GM12878 (cell line): Measurements from ENCODE around the gene CDC27. TPM values are rescaled to one million over a fixed set of nuclear protein-coding genes. Genes with fewer than 3 reads are reported as not detected.

ENCODE experiments used
- E2F8 ChIP-seq: fragments of 450-650 bp; IDR thresholded peaks from 2 replicates; pipeline ENCODE4 v1.6.1; 2018; ENCODE audit warnings: mild to moderate bottlenecking, low read depth, moderate library complexity; ENCODE audit not compliant: partially characterized antibody
- FOXK2 ChIP-seq: fragments of 450-650 bp; IDR thresholded peaks from 2 replicates; pipeline ENCODE4 v1.6.1; 2017; ENCODE audit warnings: mild to moderate bottlenecking, moderate library complexity
- SIN3A ChIP-seq: IDR thresholded peaks from 2 replicates; pipeline ENCODE4 v1.6.1; 2012; ENCODE audit warnings: low read depth, low read length, improper control_type of control experiment
- SREBF1 ChIP-seq: IDR thresholded peaks from 2 replicates; pipeline ENCODE4 v1.6.1; 2012; ENCODE audit warnings: mild to moderate bottlenecking, low read length
- STAT3 ChIP-seq: IDR thresholded peaks from 2 replicates; pipeline ENCODE4 v1.6.1; 2011; ENCODE audit warnings: low read depth, low read length, improper control_type of control experiment
- TAF1 ChIP-seq: IDR thresholded peaks from 2 replicates; pipeline ENCODE4 v1.6.1; 2011; ENCODE audit warnings: mild to moderate bottlenecking, low read depth, low read length, borderline replicate concordance
- WRNIP1 ChIP-seq: IDR thresholded peaks from 2 replicates; pipeline ENCODE4 v1.6.1; 2011; ENCODE audit warnings: low read depth, low read length, improper control_type of control experiment, borderline replicate concordance
- ZBTB4 ChIP-seq: fragments of 450-650 bp; formaldehyde crosslinking; IDR thresholded peaks from 2 replicates; pipeline ENCODE4 v1.4.0; 2022; ENCODE audit warnings: mild to moderate bottlenecking, moderate library complexity
- ZNF384 ChIP-seq: IDR thresholded peaks from 2 replicates; pipeline ENCODE4 v1.6.1; 2012; ENCODE audit warnings: low read depth, mild to moderate bottlenecking, low read length, improper control_type of control experiment, borderline replicate concordance
- ZSCAN29 ChIP-seq: fragments of 450-650 bp; IDR thresholded peaks from 2 replicates; pipeline ENCODE4 v1.6.1; 2017; ENCODE audit warnings: mild to moderate bottlenecking, moderate library complexity
- polyA plus RNA-seq, 11 experiments: library from polyadenylated mRNA; depleted of rRNA in 4 of 11; unstranded in 6 of 11; stranded (reverse) in 5 of 11; fragments of >200 nt; fragmentation: Nextera tagmentation in 4 of 11; fragmentation: Illumina TruSeq in 1 of 11; extraction: Ambion mirVana in 4 of 11; extraction: Trizol in 1 of 11; gene quantifications; 1 replicate in 1 of 11; 2 replicates in 10 of 11; pipeline versions ENCODE4 v1.2.1 to v1.2.3, GENCODE V29; 2011 to 2016; ENCODE audit warnings: inconsistent platforms in 2 of 11, missing spikeins in 2 of 11, low read depth in 1 of 11
- total RNA-seq, 4 experiments: library from RNA; depleted of rRNA in 3 of 4; stranded (reverse); fragments of >200 nt in 3 of 4; fragmentation: Illumina TruSeq in 1 of 4; extraction: Trizol in 1 of 4; gene quantifications; 2 replicates each; pipeline versions ENCODE4 v1.2.1 to v1.2.3, GENCODE V29; 2013 to 2021

Gene CDC27
- total and polyA plus RNA-seq, 10 of the 15 experiments (the other 5 are each of a cell fraction or from before 2014, with no cell fraction given), result 23.2 to 138 (median 97.8) TPM

GRCh38 chr17:47177261-47177660 is 11.8 kb downstream of the CDC27 start (continued):
- TF ChIP-seq ZBTB4 (no peak), ZSCAN29 (no peak), E2F8 (no peak), WRNIP1 (no peak), STAT3 (no peak), TAF1 (no peak), SIN3A (no peak), SREBF1 (no peak), FOXK2 (no peak), ZNF384 (no peak)
